Stimulated activated CD8-positive, alpha-beta memory T cell treated with anti-CD3 and anti-CD28 coated beads, Interleukin-7, amount 100 ng/mL, for 24 hours (primary cell): Measurements from ENCODE around the gene EXOC3L4.
"Not testable (repeated sequence)": the region's sequence is repeated elsewhere in the genome, so short reads cannot be mapped to it uniquely, and the experiment has no call there.

Experiments used
- DNase-seq: peaks from one replicate; pipeline ENCODE4 v3.0.0-alpha.2; 2020; ENCODE audit warnings: low read depth

Gene EXOC3L4

GRCh38 chr14:103094406-103095209, at the start of gene EXOC3L4:
Gene EXOC3L4, plus strand, starts transcription at chr14:103094725. Its CDS starts 5,495 bp downstream, at chr14:103100220.
- DNase-seq = no peak

- no peak for DNase-seq
Observed at GRCh38 chr14:103045371-103045869, 49.1 kb upstream of the EXOC3L4 start.

GRCh38 chr14:103047453-103047852, 47.1 kb upstream of the EXOC3L4 start:
- not testable (repeated sequence) for DNase-seq

DNA sequence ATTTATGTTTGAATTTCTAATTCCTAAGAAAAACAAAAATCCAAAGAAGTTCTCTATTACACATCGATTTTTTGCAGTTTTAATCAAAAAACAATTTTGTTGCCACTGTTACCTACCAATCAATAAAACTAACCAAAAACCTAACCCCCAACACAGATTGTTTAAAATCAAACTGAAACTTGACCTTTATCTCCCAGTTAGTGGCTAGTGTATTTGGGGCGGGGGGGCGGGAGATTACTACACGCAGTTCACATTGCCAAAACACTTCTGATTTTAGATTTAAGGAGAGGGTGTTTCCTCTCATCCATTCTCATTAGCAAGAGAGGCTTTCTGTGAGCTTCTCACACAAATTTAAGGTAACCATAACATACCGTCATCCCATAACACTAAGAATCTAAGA, 43.6 kb upstream of the EXOC3L4 start:
- DNase-seq = no peak

DNA sequence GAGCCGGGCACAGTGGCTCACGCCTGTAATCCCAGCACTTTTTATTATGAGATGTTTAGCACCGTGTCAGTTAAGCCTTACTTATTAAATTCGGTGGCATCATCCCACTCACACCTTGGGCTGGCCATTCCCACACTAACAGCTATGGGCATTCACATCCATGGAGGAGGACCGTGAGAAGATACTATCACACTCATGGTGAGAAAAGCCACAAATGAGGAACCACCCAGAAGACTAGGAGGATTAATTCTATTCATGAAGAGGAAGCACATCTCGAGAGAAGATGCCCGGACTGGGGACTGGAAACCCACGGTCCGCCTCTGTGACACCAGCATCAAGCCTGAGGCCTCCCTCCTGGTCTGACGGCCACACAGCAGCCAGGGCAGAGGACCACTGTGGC, 42.1 kb upstream of the EXOC3L4 start:
- no peak for DNase-seq

DNA sequence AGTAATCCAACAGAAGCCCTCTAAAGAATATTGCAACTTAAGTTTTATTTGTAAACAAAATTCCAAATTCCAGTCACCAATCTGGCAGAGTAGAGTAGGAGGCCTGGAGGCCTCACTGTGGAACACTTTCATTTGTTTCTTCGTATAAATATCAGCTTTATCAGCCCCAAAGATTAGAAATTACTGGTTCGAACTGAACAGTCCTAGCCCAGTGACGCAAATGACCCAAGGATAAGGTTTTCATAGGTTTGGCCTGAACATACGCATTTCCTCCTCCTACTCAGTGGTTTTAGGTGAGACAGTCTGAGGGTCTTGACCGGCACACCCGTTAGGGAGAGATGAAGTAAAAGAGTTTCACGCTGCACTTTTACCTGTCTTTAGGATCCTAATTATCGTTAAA, 38.8 kb upstream of the EXOC3L4 start:
- no peak for DNase-seq

DNA sequence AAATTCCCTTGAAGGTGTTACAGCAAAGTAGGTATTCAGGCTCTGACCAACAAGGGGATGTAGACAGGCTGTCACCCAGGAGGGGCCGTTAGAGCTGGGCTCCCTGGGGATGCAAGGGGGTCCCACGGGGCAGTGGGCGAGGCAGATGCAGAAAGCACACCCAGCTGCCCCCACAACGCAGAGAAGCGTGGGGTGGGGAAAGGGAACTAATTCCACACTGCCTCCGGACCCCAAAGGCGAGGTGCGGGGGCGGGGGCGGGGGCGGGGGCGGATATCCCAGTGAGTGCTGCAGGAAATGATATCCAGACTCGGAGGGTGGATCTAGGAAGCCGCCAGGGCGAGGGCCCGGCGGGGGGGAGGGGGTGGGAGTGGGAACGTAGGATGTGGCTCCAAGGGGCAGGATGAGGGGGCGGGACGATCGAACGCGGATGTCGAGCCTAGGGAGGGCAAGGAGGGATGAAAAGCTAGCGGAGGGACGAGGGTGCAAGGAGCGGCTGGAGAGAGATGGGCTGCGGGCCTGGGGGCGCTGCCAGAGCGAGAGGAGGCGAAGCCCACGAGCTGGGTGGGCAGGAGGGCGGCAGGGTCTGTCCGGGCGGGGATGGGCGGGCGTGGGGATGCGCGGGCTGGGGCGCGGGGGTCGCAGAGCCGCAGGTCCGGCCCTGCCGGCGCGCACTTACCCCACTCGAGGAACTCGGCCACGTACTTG, 38.0 kb upstream of the EXOC3L4 start:
- DNase-seq = no peak

DNA sequence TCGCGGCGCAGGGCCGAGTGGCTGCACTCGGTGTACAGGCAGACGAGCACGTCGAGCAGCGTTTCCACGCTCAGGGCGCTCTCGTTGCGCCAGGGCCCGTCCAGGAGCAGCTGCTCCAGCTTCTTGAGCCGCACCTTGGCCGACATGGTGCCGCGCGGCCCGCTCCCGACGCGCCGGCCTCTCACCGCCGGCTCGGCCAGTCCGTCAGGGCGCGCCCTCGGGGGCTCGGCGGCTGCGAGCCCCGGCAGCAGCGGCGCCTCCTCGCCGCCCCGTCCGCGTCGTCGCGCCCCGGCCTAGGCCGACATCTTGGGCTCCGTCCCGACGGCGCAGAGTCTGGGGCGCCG, 37.5 kb upstream of the EXOC3L4 start:
- DNase-seq = no peak

- DNase-seq = peak; percentile 16
Observed at GRCh38 chr14:103057372-103058163, 37.0 kb upstream of the EXOC3L4 start, which contains the start of gene CDC42BPB. Gene CDC42BPB, minus strand, starts transcription at chr14:103057549. Its CDS starts 376 bp downstream, at chr14:103057173.

DNA sequence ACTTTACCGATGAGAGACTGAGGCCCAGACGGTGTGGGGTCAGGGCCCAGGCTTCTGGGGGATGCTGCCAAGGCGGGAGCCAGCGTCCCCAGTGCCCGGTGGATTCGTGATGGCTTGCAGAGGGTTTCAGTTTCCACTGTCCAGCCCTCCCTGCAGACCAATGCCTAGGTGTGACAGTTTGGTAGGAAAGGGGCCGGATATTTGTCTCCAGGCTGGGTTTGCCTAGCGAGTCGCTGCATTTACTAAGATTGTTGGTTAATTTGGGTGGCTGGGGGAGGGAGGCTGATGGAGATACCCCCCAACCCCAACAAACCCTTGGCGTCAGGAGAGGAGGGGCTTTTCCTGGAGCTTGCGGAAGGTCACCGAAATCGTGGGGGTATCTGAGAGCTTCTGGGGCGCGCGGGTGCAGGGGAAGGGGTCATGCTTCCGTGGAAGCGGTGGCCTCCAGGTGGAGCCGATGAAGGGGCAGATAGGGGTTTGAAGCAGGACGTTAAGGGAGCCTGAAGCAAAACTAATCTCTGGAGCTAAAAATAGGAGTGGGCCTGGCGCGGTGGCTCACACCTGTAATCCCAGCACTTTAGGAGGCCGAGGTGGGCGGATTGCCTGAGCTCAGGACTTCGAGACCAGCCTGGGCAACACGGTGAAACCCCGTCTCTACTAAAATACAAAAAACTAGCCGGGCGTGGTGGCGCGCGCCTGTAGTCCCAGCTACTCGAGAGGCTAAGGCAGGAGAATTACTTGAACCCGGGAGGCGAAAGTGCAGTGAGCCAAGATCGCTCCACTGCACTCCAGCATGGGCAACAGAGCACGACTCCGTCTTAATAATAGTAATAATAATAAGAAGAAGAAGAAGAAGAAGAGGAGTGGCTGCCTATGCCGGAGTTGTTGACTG, 36.1 kb upstream of the EXOC3L4 start:
- no peak for DNase-seq

GRCh38 chr14:103059556-103059955, 35.0 kb upstream of the EXOC3L4 start:
- DNase-seq = no peak

GRCh38 chr14:103061482-103061976, 33.0 kb upstream of the EXOC3L4 start:
- no peak for DNase-seq

DNA sequence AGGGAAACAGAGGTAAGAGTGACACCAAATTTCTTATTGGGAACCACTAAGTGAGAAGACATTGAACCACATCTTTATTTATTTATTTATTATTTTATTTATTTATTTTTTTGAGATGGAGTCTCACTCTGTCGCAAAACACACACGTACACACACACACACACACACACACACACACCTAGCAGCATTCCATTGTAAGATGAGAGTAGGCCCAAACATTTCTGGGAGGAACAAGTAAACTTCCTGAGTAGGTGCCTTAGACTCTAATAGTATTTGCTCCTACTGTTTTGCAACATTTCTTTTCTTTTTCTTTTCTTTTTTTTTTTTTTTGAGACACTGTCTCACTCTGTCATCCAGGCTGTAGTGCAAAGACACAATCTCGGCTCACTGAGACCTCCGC, 30.1 kb upstream of the EXOC3L4 start:
- no peak for DNase-seq

- DNase-seq = no peak
Observed at GRCh38 chr14:103064978-103065377, 29.5 kb upstream of the EXOC3L4 start.

DNA sequence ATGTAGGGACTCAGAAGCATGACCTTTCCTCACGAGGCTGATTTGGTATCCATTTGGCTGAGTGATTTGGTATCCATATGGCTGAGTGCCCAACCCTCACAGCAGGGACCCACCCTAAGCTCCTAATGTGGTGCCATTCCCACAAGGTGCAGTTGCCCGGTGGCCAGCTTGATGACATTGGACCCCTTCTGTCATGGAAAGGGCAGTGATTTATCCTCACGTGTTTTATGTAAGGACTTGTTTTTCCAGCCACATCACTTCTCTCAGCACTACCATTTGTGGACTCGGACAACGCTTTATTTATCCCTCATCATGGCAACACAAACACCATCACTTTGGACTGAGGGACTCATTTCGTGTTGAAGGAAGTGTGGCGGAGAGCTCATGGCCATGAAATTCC, 28.7 kb upstream of the EXOC3L4 start:
- no peak for DNase-seq

DNA sequence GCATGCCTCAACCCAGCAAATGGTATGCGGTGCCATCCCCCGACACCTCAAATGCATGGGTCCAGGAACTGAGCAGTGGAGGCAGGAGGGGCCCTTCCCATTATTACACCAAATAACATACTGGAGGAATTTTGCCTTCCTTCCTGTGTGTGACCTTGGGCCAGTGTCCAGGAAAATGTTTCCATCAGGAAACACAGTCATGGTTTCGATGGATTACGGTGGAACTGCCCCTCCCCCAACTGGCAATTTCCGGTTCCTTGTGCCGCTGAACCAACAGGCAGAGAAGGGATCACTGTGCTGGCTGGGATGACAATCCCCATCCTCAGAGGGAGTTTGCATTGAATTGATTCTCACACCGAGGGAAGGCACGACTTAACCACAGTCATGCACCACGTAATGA, 28.1 kb upstream of the EXOC3L4 start:
- no peak for DNase-seq

DNA sequence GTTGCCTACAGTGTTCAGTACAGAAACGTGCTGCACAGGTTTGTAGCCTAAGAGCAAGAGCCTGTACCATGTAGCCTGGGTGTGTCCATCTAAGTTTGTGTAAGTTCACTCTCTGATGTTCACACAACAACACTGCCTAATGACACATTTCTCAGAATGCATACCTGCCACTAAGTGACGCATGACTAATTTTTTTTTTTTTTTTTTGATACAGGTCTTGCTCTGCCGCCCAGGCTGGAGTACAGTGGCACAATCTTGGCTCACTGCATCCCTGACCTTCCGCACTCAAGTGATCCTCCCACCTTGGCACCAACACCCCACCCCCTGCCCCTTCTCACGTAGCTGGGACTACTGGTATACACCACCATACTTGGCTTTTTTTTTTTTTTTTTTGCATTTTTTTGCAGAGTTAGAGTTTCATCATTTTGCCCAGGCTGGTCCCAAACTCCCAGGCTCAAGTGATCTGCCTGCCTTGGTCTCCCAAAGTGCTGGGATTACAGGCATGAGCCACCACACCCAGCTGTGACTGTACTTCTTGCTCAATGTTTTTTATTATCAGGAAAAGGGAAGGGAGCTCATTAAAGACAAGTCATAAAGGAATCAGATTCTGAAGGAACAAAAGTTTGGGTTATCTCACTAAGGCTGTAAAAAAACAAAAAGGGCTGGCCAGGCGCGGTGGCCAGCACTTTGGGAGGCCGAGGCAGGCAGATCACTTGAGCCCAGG, 27.1 kb upstream of the EXOC3L4 start:
- no peak for DNase-seq

DNA sequence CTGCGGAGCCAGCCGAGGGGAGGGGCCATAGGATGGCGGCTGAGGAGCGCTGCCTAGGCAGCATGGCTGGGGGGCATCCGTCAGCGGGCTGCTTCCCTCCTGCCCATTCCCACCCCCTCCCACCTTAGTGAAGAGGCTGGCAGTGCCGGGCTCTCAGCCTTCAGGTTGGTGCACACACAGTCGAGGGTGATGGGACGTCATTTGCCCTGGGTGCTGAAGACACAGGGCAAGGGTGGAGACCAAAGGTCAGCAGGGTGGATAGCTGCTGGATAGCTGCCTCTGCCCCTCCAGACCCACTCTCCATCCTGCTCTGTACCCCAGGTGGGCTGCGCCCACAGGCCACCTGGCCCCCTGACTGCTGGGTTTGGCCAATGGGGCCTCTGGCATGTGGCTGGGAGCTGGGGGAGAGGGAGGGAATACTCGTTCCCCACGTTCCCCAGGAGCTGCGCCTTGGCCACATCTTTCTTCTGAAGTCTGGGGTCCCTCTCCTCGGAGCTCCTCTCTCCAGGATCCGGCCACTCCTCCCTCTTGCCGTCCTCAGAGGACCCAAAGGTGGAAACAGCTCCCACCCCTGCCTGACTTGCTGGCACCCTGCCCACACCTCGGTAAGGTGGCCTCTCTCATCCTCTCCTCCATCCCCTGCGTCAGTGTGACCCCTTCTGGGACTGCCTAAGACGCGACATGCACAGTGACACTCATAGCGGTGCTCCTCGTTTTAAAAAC, 26.0 kb upstream of the EXOC3L4 start:
- no peak for DNase-seq

GRCh38 chr14:103070263-103070885, 24.2 kb upstream of the EXOC3L4 start:
- DNase-seq = no peak
